ENCODE measurements around the gene ZNF12. TPM values are rescaled to one million over a fixed set of nuclear protein-coding genes. Genes with fewer than 3 reads are reported as not detected.

ZNF12 gene
- total and polyA plus RNA-seq, 4 donors, result 20.1 to 36.0 (median 29.3) TPM

DNA sequence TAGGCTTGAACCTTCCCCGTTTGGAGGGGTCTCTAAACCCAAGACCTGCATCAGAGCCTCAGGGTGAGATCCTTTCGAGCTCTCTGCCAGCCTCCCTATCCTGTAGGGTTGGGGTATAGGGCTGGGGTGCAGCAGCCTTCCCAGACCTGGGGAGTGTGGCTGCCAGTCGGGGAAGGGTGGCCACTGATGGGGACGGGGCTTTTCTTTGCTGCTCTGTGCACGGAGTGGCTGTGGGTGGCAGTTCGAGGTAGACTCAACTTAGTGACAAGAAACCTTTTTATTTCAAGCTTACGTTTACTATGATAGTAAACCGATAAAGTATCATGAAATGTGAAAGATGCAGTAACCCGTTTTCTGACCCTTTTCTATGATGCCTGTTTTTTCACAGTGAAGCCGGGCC, 56.7 kb downstream of the ZNF12 start:
- Histone ChIP-seq H3K4me3 (ENCODE audit: low read depth, low read length) (no peak overlapping the region), H3K9me3 (ENCODE audit: control insufficient read depth, insufficient read depth, low read length) (no peaks in the 10 kb centered on the region), H3K4me1 (ENCODE audit: control insufficient read depth, insufficient read depth, low read length) (no peaks in the 10 kb centered on the region), H3K36me3 (ENCODE audit: control insufficient read depth, insufficient read depth, low read length) (peaks cover 99% of the 10 kb centered on the region), H3K27ac (ENCODE audit: low read depth, low read length) (no peak overlapping the region), H3K27me3 (ENCODE audit: control insufficient read depth, insufficient read depth, low read length) (no peaks in the 10 kb centered on the region)
- DNase-seq (ENCODE audit: low read depth in 4 of 6, low spot score in 6 of 6), result no peak
- WGBS (ENCODE audit: insufficient coverage), result 100% methylated on average over 10 of the region's 10 CpGs

DNA sequence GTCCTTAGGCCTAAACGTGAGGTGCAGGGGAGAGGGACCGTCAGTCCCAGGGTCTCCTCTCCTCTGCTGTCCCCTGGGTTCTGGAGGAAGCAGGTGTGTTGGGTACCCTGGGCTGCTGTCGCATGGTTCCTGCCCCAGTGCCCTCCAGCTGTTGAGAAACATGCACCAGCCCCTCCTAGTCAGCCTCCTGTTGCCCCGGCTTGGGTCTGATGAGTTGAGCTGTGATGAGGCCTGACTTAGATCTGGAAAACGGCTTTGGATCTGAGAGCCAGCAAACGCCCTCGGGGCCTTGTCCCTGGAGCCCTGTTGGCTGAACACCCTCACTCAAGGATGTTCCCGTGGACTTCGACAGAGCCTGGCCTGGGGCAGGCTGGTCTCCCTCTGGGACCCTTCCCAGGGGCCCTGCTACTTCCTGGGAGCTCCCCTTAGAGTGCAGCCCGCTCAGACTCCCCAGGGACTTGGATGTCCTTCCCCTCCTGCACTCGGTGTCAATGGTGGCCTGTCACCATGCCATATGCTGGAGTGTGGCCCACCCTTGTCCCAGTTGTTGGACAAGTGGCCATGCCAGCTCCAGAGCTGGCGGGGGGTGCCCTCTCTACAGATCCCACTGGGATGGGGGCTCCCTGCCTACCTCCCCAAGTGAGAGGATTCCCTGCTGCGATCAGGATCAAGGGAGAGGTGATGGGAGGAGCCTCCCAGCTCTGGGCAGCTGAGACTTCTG, 57.3 kb downstream of the ZNF12 start:
- H3K27ac ChIP-seq (ENCODE audit: low read depth, low read length), result no peak overlapping the region
- peaks cover 99% of the 10 kb centered on the region for H3K36me3 ChIP-seq (ENCODE audit: control insufficient read depth, insufficient read depth, low read length)
- DNase-seq (ENCODE audit: low read depth in 4 of 6, low spot score in 6 of 6), result no peak
- H3K27me3 ChIP-seq (ENCODE audit: control insufficient read depth, insufficient read depth, low read length), result no peaks in the 10 kb centered on the region
- 81% methylated on average over 10 of the region's 13 CpGs for WGBS (ENCODE audit: insufficient coverage)
- no peak overlapping the region for H3K4me3 ChIP-seq (ENCODE audit: low read depth, low read length)
- no peaks in the 10 kb centered on the region for H3K4me1 ChIP-seq (ENCODE audit: control insufficient read depth, insufficient read depth, low read length)
- H3K9me3 ChIP-seq (ENCODE audit: control insufficient read depth, insufficient read depth, low read length), result no peaks in the 10 kb centered on the region

DNA sequence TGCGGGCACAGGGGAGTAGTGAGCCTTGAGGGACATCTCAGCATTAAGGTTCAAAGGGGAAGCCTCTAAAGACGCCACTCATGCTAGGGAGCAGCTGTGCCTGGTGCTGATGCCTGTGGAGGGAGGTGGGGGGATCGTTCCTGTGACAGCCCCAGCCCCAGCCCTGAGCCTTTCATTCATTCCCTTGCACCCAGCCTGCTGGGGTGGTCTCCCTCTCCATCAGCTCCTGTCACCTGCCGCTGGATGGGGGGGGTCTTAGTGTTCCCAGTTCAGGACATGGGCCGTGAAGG, 58.0 kb downstream of the ZNF12 start:
- Histone ChIP-seq H3K4me3 (ENCODE audit: low read depth, low read length) (no peak overlapping the region), H3K4me1 (ENCODE audit: control insufficient read depth, insufficient read depth, low read length) (no peaks in the 10 kb centered on the region), H3K9me3 (ENCODE audit: control insufficient read depth, insufficient read depth, low read length) (no peaks in the 10 kb centered on the region), H3K36me3 (ENCODE audit: control insufficient read depth, insufficient read depth, low read length) (peaks cover 100% of the 10 kb centered on the region), H3K27ac (ENCODE audit: low read depth, low read length) (no peak overlapping the region), H3K27me3 (ENCODE audit: control insufficient read depth, insufficient read depth, low read length) (no peaks in the 10 kb centered on the region)
- DNase-seq (ENCODE audit: low read depth in 4 of 6, low spot score in 6 of 6), result no peak
- WGBS (ENCODE audit: insufficient coverage), result 89% methylated on average over 3 of the region's 5 CpGs

DNA sequence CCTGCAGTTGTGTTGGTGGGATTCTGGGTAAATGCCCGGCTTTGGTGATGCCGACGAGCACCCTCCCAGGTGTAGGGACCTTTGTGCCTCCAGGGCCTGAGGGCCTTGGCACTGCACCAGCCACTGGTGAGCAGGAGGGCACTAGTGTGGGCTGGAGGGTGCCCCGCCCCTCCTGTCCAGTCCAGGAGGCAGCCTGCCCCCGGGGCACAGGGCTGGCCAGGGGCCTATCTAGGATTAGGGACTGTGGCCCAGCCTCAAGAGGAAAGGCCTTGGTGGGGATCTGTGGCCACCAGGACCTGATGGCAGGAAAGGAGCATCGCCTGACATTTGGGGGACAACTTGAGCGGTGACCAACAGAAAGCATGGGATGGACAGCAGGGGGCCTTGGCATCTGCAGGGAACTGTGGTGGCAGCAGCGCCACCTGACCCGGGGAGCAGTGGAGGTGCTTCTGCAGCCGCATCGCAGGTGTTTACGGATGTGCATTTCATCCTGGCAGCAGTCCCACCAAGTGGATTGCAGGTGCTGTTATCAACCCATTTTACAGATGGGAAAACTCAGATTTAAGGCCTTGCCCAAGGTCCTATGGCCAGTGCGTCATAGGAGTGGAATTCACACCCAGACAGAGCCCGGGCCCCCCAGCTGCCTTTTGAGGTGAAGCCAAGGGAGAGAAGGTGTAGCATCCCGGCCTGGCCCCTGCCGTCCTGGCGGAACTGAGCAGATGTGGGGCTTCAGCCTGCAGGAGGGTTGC, 58.5 kb downstream of the ZNF12 start:
- Histone ChIP-seq H3K9me3 (ENCODE audit: control insufficient read depth, insufficient read depth, low read length) (no peaks in the 10 kb centered on the region), H3K4me3 (ENCODE audit: low read depth, low read length) (no peak overlapping the region), H3K4me1 (ENCODE audit: control insufficient read depth, insufficient read depth, low read length) (no peaks in the 10 kb centered on the region), H3K27me3 (ENCODE audit: control insufficient read depth, insufficient read depth, low read length) (no peaks in the 10 kb centered on the region), H3K27ac (ENCODE audit: low read depth, low read length) (no peak overlapping the region), H3K36me3 (ENCODE audit: control insufficient read depth, insufficient read depth, low read length) (peaks cover 100% of the 10 kb centered on the region)
- DNase-seq (ENCODE audit: low read depth in 4 of 6, low spot score in 6 of 6), result no peak
- 92% methylated on average over 17 of the region's 17 CpGs for WGBS (ENCODE audit: insufficient coverage)

DNA sequence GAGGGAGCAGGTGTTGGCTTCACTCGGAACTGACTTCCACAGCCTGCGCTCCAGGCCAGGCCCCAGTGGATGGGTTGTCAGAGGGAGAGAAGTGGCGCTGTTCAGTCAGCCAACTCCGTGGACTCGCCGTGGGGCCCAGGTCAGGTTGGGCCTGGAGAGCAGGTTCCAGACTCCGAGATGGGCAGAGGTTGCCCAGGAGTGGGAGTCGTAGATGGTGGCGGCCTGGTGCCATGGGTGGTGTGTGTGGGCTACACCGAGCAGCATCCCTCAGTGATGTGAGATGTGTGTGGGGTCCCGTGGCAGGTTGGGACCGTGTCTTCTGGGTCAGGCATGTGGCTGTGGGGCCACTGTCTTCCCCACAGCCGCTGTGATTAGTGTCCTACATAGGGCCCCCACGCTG, 59.2 kb downstream of the ZNF12 start:
- no peaks in the 10 kb centered on the region for H3K4me1 ChIP-seq (ENCODE audit: control insufficient read depth, insufficient read depth, low read length)
- no peak overlapping the region for H3K27ac ChIP-seq (ENCODE audit: low read depth, low read length)
- DNase-seq (ENCODE audit: low read depth in 4 of 6, low spot score in 6 of 6), result no peak
- no peak overlapping the region for H3K4me3 ChIP-seq (ENCODE audit: low read depth, low read length)
- H3K9me3 ChIP-seq (ENCODE audit: control insufficient read depth, insufficient read depth, low read length), result no peaks in the 10 kb centered on the region
- peaks cover 100% of the 10 kb centered on the region for H3K36me3 ChIP-seq (ENCODE audit: control insufficient read depth, insufficient read depth, low read length)
- H3K27me3 ChIP-seq (ENCODE audit: control insufficient read depth, insufficient read depth, low read length), result no peaks in the 10 kb centered on the region
- WGBS (ENCODE audit: insufficient coverage), result 98% methylated on average over 14 of the region's 14 CpGs

DNA sequence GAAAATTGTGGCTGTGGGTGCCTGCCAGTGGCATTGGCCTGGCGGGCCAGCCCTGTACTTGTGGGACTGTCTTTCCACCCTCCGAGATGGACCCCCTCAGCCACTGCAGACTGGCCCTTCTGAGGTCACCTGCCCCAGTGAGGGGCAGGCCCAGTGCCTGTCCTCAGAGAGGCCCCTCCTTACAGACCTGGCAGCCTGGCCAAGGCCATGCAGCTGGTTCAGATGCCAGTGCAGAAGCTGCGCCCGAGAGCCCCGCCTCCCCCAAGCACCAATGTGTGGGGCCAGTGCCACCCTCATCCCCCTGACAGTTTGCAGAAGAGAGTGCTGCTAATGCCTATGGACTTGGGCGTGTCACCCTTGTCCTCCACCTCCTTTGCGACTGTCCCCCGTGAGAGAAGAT, 59.7 kb downstream of the ZNF12 start:
- H3K4me1 ChIP-seq (ENCODE audit: control insufficient read depth, insufficient read depth, low read length), result no peaks in the 10 kb centered on the region
- no peak overlapping the region for H3K27ac ChIP-seq (ENCODE audit: low read depth, low read length)
- peaks cover 100% of the 10 kb centered on the region for H3K36me3 ChIP-seq (ENCODE audit: control insufficient read depth, insufficient read depth, low read length)
- 92% methylated on average over 8 of the region's 8 CpGs for WGBS (ENCODE audit: insufficient coverage)
- no peak for DNase-seq (ENCODE audit: low read depth in 4 of 6, low spot score in 6 of 6)
- no peak overlapping the region for H3K4me3 ChIP-seq (ENCODE audit: low read depth, low read length)
- no peaks in the 10 kb centered on the region for H3K9me3 ChIP-seq (ENCODE audit: control insufficient read depth, insufficient read depth, low read length)
- no peaks in the 10 kb centered on the region for H3K27me3 ChIP-seq (ENCODE audit: control insufficient read depth, insufficient read depth, low read length)

DNA sequence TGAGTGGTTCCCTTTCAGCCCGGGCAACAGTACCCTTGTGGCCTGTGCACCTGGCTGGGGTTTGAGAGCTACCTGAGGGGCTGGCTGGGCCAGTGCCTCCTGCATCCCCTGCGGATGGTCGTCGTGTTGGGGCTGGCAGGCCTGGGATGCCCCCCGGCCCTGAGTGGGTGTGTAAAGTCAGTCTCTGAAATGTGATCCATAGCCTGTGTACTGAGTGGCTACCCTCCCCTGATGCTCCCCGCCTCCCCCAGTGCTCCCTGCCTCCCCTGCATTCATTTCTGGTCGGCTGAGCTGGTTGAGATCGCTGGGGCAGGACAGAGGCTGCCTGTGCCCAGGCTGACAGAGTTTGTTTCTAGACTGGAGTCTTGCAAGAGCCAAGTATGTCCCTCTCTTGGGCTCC, 60.3 kb downstream of the ZNF12 start:
- Histone ChIP-seq H3K27me3 (ENCODE audit: control insufficient read depth, insufficient read depth, low read length) (no peaks in the 10 kb centered on the region), H3K27ac (ENCODE audit: low read depth, low read length) (no peak overlapping the region), H3K4me3 (ENCODE audit: low read depth, low read length) (no peak overlapping the region), H3K4me1 (ENCODE audit: control insufficient read depth, insufficient read depth, low read length) (no peaks in the 10 kb centered on the region), H3K9me3 (ENCODE audit: control insufficient read depth, insufficient read depth, low read length) (no peaks in the 10 kb centered on the region), H3K36me3 (ENCODE audit: control insufficient read depth, insufficient read depth, low read length) (peaks cover 100% of the 10 kb centered on the region)
- DNase-seq (ENCODE audit: low read depth in 4 of 6, low spot score in 6 of 6), result no peak
- 83% methylated on average over 7 of the region's 8 CpGs for WGBS (ENCODE audit: insufficient coverage)

DNA sequence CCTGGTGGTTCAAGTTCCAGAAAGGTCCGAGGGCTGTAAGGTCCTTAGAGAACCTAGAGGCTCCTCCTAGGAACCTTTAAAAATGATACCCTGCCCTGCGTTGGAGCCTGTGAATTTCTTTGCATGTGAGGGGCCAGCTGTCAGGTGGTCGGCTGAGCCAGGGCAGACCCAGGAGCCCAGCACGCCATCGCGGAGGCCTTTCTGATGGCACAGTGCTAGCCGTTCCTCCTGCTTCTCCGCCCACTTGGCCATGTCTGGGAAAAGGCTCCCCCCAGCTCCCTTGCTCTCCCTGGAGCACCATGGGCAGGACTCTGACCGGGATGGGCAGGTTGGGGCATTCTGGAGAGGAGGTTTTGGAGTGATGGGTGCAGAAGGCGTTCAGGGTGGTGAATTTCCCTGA, 62.0 kb downstream of the ZNF12 start:
- Histone ChIP-seq H3K27ac (ENCODE audit: low read depth, low read length) (no peak overlapping the region), H3K4me3 (ENCODE audit: low read depth, low read length) (no peak overlapping the region), H3K9me3 (ENCODE audit: control insufficient read depth, insufficient read depth, low read length) (no peaks in the 10 kb centered on the region), H3K36me3 (ENCODE audit: control insufficient read depth, insufficient read depth, low read length) (peaks cover 100% of the 10 kb centered on the region), H3K27me3 (ENCODE audit: control insufficient read depth, insufficient read depth, low read length) (no peaks in the 10 kb centered on the region), H3K4me1 (ENCODE audit: control insufficient read depth, insufficient read depth, low read length) (peaks cover under 1% of the 10 kb centered on the region)
- WGBS (ENCODE audit: insufficient coverage), result 92% methylated on average over 10 of the region's 10 CpGs
- DNase-seq (ENCODE audit: low read depth in 4 of 6, low spot score in 6 of 6), result no peak

DNA sequence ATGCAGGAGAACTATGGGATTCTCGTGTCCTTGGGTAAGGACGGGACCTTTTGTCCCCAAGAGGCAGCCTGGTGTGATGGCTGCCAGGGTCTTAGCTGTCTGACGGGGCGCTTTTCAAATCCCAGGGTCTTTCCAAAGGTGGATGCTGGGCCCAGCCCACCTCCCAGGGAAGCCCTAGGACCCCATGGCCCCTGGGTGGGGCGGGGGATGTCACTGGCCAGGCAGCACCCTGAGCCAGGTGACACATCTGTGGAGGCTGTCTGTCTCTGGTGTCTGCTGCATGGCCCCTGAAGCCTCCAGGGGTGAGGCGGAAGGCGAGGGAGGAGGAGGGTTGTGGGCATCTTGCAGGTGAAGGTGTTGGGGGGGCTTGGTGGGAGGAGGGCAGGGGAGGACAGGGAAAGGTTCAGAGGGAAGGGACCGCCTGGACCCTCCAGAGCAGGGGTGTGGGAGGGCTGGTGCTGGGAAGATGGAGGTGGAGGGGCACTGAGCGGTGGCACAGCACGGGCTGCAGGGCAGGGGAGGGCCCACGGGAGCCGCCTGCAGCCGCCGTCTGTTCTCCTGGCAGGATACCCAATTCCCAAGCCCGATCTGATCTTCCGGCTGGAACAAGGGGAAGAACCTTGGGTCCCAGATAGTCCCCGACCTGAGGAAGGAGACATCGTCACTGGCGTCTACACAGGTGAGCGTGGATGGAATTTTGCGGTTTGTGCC, 62.7 kb downstream of the ZNF12 start:
- Histone ChIP-seq H3K4me3 (ENCODE audit: low read depth, low read length) (no peak overlapping the region), H3K36me3 (ENCODE audit: control insufficient read depth, insufficient read depth, low read length) (peaks cover 99% of the 10 kb centered on the region), H3K27me3 (ENCODE audit: control insufficient read depth, insufficient read depth, low read length) (no peaks in the 10 kb centered on the region), H3K4me1 (ENCODE audit: control insufficient read depth, insufficient read depth, low read length) (peaks cover 7% of the 10 kb centered on the region), H3K9me3 (ENCODE audit: control insufficient read depth, insufficient read depth, low read length) (no peaks in the 10 kb centered on the region), H3K27ac (ENCODE audit: low read depth, low read length) (no peak overlapping the region)
- DNase-seq (ENCODE audit: low read depth in 4 of 6, low spot score in 6 of 6), result no peak
- WGBS (ENCODE audit: insufficient coverage), result 95% methylated on average over 21 of the region's 21 CpGs

All from spinal cord (tissue), 10 donors.